Progenitor cell of endocrine pancreas (in vitro differentiated cells): ENCODE data around the gene SOBP. TPM values are rescaled to one million over a fixed set of nuclear protein-coding genes. Genes with fewer than 3 reads are reported as not detected.

Source experiments
- DNase-seq: peaks from one replicate; pipeline ENCODE4 v3.0.0; 2021; ENCODE audit warnings: low spot score; ENCODE audit not compliant: unreplicated experiment
- H3K27ac Mint-ChIP-seq: 2 replicates; pipeline ENCODE4 v1.8.0; 2021; ENCODE audit warnings: mild to moderate bottlenecking, moderate library complexity, mixed read lengths
- H3K27me3 Mint-ChIP-seq: 2 replicates; pipeline ENCODE4 v1.8.0; 2021; ENCODE audit warnings: mixed read lengths
- H3K36me3 Mint-ChIP-seq: 2 replicates; pipeline ENCODE4 v1.8.0; 2022; ENCODE audit warnings: mixed read lengths; ENCODE audit not compliant: insufficient read depth
- H3K4me1 Mint-ChIP-seq: 2 replicates; pipeline ENCODE4 v1.8.0; 2021; ENCODE audit warnings: low read depth, mixed read lengths
- H3K4me3 Mint-ChIP-seq: 2 replicates; pipeline ENCODE4 v1.8.0; 2021; ENCODE audit warnings: low read depth, mild to moderate bottlenecking, moderate library complexity, mixed read lengths
- H3K9me3 Mint-ChIP-seq: 2 replicates; pipeline ENCODE4 v1.8.0; 2021; ENCODE audit warnings: low read depth, mixed read lengths
- total RNA-seq: library from RNA; stranded (reverse); gene quantifications from 2 replicates; pipeline ENCODE4 v1.2.1, GENCODE V29; 2021
- TF ChIP-seq, protein P1 (sequence below): fragments of 200-600 bp; sonication (generic); IDR thresholded peaks from one replicate; pipeline ENCODE4 v1.5.0; 2021; ENCODE audit warnings: antibody characterized with exemption, mild to moderate bottlenecking; ENCODE audit not compliant: unreplicated experiment

Gene SOBP
- total RNA-seq, 1 donor from 2014 or later = 17.0 TPM

- Mint-ChIP-seq H3K36me3 (no peaks in the 10 kb centered on the region), H3K4me1 (peaks cover under 1% of the 10 kb centered on the region), H3K4me3 (no peak overlapping the region), H3K27me3 (peaks cover 11% of the 10 kb centered on the region), H3K9me3 (no peaks in the 10 kb centered on the region), H3K27ac (no peak overlapping the region)
- TF ChIP-seq, protein P1, sequence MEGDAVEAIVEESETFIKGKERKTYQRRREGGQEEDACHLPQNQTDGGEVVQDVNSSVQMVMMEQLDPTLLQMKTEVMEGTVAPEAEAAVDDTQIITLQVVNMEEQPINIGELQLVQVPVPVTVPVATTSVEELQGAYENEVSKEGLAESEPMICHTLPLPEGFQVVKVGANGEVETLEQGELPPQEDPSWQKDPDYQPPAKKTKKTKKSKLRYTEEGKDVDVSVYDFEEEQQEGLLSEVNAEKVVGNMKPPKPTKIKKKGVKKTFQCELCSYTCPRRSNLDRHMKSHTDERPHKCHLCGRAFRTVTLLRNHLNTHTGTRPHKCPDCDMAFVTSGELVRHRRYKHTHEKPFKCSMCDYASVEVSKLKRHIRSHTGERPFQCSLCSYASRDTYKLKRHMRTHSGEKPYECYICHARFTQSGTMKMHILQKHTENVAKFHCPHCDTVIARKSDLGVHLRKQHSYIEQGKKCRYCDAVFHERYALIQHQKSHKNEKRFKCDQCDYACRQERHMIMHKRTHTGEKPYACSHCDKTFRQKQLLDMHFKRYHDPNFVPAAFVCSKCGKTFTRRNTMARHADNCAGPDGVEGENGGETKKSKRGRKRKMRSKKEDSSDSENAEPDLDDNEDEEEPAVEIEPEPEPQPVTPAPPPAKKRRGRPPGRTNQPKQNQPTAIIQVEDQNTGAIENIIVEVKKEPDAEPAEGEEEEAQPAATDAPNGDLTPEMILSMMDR = no peak
- DNase-seq = no peak
Measured at GRCh38 chr6:107699254-107699653, 209.3 kb downstream of the SOBP start.

DNA sequence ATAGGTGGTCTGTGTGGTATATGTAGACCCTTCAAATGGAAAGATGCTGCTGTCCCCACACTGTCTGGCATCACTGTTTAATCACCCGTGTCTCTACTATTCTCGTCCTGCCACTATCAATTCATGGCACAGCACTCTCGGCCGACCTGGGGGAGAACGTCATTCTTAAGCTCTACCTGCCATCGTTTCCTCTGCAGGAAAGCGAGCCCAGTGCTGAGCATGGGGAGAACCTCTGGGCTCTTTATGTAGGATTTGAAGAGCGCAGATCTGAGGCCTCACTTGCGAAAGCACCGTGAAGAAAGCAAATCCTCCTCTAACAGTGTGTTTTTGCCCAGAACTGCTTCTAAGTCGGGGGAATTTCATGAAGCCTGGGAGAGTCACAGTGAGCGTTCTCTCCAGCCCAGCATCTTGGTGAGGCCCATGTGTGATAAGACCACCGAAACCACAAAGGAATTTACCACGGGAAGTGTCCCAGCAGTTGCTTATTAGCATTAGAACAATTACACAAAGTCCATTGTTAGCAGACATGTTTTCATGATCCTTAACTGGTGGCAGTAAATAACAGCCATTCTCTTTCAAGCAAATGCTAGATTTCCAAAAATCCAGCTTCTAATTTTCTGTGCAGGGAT, 209.9 kb downstream of the SOBP start:
- DNase-seq = no peak
- no peaks in the 10 kb centered on the region for H3K36me3 Mint-ChIP-seq
- peaks cover 17% of the 10 kb centered on the region for H3K27me3 Mint-ChIP-seq
- no peaks in the 10 kb centered on the region for H3K9me3 Mint-ChIP-seq
- no peak overlapping the region for H3K27ac Mint-ChIP-seq
- TF ChIP-seq, protein P1 = no peak
- peaks cover 4% of the 10 kb centered on the region for H3K4me1 Mint-ChIP-seq
- no peak overlapping the region for H3K4me3 Mint-ChIP-seq

- H3K9me3 Mint-ChIP-seq = no peaks in the 10 kb centered on the region
- DNase-seq = no peak
- no peak overlapping the region for H3K4me3 Mint-ChIP-seq
- peaks cover 4% of the 10 kb centered on the region for H3K4me1 Mint-ChIP-seq
- peaks cover 30% of the 10 kb centered on the region for H3K27me3 Mint-ChIP-seq
- TF ChIP-seq, protein P1 = no peak
- H3K27ac Mint-ChIP-seq = no peak overlapping the region
- H3K36me3 Mint-ChIP-seq = no peaks in the 10 kb centered on the region
Measured at GRCh38 chr6:107703606-107704005, 213.7 kb downstream of the SOBP start.

DNA sequence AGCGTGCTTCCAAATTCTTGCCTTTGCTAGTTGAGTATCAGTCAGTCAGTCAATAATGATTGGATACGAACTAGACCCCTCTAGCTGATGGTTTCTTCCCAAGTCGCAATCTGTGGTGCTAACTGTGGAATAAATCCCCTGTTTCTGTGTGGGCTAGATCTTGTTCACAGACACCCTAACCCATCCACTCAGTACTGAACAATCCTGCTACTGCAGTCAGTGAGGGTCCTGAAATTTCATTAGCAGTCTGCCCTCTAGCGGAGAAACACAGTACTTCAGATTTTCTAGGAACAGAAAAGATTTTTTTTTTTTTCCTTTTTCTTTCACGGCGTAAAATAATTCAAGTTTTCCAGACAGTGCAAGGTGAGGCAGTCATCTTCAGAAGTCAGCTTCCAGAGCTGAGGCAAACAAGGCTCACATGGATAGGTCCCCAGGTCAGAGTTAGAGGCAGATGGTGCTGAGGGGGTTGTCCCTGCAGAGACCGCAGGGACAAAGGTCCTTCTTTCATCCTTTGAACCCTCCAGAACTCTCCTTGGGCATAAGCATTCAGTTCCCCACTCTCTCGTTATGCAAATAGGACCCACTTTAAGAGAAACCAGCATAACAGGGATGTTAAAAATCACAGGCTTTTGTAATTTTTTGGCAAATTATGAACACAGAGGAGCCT, 214.6 kb downstream of the SOBP start:
- TF ChIP-seq, protein P1 = peak; percentile 89
- no peak for DNase-seq
- Mint-ChIP-seq H3K27ac (no peak overlapping the region), H3K4me1 (peaks cover 4% of the 10 kb centered on the region), H3K4me3 (peak overlapping the region; percentile 27), H3K27me3 (peaks cover 35% of the 10 kb centered on the region), H3K9me3 (no peaks in the 10 kb centered on the region), H3K36me3 (no peaks in the 10 kb centered on the region)

DNA sequence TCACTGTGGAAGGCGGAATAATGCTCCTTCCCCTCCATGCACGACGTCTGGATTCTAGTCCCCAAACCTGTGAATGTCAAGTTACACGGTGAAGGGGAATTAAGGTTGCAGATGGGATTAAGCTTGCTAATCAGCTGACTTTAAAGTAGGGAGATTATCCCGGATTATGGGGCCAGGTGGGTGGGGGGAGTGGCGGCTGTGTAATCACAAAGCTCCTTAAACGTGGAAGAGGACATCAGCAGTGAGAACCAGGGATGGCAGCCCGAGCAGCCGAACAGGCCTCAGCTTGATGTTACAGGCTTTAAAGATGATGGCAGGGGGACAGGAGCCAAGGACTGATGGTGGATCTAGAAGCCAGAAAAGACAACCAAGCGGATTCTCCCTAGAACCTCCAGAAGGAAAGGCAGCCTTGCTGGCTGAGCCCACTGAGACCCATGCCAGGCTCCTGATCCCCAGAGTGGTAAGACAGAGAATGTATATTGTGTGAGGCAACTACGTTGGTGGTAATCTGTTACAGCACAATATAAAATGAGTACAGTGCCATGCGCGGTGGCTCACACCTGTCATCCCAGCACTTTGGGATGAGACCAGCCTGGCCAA, 216.7 kb downstream of the SOBP start:
- Mint-ChIP-seq H3K36me3 (no peaks in the 10 kb centered on the region), H3K9me3 (no peaks in the 10 kb centered on the region)

More for the DNA sequence above, 216.7 kb downstream of the SOBP start:
- DNase-seq = no peak
- H3K4me1 Mint-ChIP-seq = peaks cover 4% of the 10 kb centered on the region
- peaks cover 32% of the 10 kb centered on the region for H3K27me3 Mint-ChIP-seq
- H3K27ac Mint-ChIP-seq = no peak overlapping the region
- H3K4me3 Mint-ChIP-seq = no peak overlapping the region
- TF ChIP-seq, protein P1 = no peak
